Dedifferentiated amniotic fluid mesenchymal stem cell (primary cell): ENCODE results near the gene NR1D2.
"Not testable (repeated sequence)": the region's sequence is repeated elsewhere in the genome, so short reads cannot be mapped to it uniquely, and the experiment has no call there.

Source experiments
- DNase-seq: peaks from one replicate; pipeline ENCODE4 v3.0.0-alpha.2; 2016; ENCODE audit errors: extremely low spot score

The NR1D2 gene

DNA sequence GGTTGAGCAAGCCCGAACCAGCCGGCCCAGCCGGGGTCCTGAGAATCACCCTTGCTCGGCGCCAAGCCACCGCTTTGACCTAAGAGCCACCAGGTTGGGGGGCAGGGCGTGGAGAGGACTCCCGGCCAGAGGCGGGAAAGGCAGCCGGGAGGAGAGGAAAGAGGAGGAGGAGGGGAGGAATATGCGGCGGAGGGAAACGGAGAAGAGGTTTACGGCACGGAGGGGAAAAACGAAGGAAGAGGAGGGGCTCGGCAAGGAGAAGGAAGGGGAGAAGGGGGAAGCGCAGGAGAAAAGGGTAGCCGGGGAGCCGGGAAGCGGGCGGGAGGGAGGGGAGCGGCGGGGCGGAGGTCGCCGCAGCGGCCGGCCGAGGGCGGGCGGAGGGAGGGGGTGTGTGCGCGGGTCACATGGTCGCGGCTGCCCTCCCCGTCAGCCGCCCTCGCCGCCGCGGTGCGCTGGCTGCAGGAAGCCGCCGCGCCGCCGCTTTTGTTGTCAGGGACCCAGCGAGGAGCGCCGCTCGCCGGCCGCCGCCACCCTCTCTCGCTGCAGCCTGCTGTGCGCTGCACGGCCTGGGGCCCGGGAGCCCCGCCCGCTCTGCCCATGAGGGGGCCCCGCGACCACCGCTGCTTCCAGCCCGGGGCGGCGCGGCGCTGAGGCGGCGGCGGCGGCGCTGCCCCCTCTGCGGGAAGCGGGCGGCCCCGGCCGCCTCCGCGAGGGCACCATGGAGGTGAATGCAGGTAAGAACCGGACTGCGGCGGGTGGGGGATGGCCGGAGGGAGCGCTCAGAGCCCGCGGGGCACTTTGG is at the start of gene NR1D2:
NR1D2 (plus strand) TSS at position 426 of the 802 bp plus-strand sequence; CDS start at position 719, 293 bp downstream.
- DNase-seq, result peak; percentile 57

DNA sequence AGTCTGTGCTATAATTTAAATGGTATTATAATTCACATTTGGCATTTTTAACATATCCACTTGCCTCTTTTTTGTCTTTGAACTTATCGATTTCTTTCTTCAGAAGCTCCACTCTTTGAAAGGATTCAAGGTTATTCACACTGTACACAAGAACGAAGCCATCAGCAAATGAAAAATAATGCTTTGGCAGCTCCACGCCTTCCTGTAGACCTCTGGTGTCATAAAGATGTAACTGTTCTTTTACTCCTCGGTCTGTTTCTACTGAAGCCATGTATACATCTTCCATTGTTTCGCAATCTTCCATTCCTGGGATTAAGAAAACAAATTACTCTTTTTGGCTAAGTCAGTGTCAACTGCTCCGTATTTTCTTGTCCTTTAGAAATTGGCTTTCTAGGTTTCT is 44.3 kb upstream of the NR1D2 start:
- no peak for DNase-seq

DNA sequence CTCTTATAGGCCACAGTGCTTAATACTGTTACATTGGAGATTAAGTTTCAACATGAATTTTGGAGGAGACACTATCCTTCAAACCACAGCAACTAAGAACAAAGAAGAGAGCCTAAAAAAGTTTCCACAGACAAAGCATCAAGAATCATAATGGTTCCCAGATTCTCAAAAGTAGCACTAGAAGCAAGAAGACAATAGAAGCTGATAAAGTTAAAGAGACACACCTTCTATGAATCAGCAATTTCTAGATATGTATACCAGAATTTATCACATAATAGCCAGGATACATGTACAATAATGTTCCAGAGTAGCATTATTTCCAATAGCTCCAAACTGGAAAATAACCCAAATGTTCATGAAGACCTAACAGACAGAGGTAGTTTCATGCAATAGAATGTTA is 40.5 kb upstream of the NR1D2 start:
- DNase-seq, result no peak

DNA sequence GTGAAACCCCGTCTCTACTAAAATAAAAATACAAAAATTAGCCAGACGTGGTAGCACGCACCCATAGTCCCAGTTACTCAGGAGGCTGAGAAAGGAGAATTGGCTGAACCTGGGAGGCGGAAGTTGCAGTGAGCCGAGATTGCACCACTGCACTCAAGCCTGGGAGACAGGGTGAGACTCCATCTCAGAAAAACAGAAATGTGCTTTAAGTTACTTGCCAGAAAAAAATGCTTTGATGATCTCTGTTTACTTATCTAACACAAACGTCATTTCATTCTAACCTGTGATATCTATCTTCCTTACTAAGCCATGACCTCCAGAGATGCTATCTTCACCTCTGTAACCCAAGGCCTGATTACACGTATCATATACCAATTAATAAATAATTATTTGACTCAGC is 35.7 kb upstream of the NR1D2 start:
- DNase-seq, result no peak

DNA sequence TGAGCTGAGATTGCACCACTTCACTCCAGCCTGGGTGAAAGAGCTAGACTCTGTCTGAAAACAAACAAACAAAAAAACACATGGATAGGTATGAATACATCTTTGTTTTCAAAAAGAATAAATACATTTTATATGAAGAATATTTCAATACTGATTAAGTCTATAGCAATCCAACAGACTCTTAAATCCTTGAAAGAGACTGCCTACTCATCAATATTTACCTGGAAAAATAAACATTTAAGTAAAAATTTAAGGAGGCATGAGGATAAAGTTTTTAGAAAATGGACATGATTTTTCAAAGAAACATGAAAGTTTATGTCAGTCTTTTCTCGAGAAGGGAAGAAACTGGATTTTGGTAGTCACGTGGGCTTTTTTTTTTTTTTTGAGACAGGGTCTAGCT is 33.7 kb upstream of the NR1D2 start:
- no peak for DNase-seq

DNA sequence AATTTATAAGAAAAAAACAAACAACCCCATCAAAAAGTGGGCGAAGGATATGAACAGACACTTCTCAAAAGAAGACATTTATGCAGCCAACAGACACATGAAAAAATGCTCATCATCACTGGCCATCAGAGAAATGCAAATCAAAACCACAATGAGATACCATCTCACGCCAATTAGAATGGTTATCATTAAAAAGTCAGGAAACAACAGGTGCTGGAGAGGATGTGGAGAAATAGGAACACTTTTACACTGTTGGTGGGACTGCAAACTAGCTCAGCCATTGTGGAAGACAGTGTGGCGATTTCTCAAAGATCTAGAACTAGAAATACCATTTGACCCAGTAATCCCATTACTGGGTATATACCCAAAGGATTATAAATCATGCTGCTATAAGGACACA is 32.8 kb upstream of the NR1D2 start:
- DNase-seq, result not testable (repeated sequence)

DNA sequence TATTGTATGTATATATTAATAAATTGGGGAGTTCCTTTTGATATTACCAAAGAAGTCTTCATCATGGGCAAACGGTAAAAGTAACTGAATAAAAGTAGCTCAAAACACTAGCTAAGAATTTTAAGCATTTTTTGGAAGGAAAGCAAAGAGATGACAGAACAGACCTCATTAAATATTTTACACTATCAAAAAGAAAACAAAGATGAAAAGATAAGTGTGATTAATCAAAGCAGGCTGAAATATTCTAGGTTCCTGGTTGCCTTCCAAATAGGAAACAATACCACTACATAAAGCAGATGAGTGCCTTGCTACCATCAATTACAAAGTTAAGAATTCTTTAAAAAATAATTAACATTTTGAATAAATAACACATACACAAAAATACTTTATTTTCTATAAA is 31.9 kb upstream of the NR1D2 start:
- no peak for DNase-seq

DNA sequence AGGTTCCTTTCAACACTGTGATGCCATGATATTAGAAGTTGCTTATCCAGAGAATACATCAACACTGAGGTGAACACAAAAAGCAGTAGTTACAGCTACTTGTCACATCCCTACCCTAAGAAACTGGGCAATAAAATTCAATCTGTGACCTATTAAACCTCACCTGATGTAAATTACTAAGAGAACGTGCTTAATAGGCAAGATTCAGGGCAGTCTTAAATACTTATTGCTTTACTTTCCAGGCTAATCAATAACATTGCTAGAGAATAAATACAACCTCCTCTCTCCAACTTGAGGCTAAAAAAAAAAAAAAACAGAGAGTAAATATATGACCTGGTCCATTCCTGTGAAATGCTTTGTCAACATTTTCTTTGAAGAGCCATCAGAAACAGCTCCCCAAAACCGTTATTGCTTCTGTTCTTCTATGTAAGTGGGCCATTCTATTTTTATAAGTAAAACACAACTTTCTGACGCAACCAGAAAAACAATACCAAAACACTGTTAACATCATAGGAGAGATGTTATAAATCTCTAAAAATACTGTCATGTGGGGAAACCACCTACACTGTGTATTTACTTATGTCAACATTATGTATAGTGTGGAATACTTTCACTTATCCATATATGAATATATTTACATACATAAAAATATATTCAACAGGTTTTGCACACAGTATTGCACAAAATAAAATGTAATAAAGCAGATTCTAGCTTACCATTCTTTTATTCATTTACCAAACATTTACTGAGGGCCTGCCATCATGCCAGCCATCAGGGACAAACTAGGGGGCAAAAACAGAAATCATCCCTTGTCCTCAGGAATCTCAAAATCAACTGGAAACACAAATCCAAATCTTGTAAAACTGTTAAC is 31.0 kb upstream of the NR1D2 start:
- no peak for DNase-seq

DNA sequence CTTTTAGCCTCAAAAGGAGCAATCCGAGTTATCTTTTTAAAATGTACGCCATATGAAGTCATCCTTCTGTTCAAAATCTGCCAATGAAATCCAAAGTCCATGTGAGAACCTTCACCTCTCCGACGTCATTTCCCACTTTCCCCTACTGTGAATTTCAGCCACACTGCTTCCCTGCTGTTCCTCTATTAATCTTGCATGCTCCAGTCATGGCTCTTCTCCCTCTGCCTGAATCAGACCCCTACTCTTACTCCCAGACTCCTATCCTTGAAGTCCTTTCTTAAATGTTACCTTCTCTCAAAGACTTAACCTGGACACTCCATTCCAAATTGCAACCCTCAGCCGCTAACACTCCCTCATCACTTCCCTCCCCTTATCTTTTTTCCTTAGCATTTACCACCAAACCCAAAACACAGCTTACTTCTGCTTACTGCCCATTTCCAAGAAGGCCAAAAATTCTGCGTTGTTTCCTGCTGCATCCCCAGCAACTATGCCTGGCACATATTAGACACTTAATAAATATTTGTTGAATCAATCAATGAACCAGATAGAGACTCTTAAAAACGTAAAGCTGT is 29.5 kb upstream of the NR1D2 start:
- no peak for DNase-seq

DNA sequence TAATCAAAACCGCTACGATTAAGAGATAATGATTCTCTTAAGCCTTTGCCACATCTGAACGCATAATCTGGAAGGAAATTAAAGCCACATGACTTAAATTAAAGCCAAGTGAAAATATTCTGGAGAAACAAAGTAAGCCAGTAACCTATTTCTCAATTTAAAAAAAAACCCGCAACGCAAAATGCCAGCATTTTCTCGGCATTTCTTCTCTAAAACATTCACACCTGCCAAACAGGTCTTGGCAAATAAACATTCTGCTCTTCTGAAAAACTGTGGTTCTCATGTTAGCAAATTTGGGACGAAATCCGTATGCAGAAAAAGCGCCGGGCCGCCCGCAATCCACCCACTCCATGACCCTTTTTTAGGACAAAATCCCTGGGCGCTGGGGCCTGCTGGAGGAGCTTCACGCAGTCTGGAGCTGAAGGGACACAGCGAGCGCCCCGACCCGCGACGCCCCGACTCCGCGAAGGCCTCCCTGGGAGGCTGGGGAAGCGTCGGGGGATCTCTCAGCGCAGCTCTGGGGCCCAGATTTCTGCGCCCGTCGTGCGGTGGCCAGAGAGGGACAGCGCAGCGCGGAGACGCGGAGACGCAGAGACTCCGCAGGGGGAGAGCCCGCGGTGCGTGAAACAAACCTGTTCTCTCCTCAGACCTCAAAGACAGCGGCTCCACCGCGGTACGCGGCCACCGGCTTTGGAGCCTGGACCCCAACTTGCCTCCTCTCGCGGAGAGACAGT is 28.8 kb upstream of the NR1D2 start:
- no peak for DNase-seq

DNA sequence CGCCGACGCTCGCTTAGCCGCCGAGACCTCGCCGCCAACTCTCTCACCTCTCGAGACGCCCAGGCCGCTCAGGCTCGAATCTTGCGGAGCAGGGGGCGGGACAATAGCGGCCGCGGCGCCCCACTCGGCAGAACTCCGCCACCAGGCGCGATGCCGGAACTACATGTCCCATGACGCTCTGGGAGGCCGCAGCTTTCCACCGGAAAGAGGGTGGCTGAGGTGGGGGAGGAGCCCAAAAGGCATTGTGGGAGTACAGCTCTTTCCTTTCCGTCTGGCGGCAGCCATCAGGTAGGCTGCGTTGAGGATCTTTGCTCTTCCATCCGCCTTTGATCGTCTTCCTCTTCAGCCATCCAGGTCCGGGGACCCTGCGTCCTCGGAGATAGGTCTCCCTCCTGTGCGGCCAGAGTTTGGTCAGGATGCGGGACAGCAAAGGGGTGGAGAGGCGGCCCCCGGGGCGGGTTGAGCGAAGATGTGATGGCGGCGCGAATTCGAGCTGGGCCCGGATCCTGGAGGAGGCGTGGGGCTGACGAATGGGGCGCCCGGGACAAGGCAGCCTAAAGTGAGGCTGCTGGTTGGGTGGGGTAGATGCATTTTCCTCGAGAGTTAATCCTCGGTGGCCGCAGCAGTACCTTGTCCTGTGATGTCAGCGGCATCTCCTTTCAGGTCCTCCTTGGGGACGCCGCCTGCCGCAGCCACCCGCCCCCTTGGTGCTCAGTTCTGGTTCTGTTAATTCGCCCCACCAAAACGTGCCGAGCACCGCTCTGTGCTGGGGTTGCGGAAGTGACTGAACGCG is 28.0 kb upstream of the NR1D2 start, which contains the start of the genes NKIRAS1 and RPL15:
NKIRAS1 (minus strand) TSS at position 105 of the 793 bp plus-strand sequence. CDS start 6,086 bp downstream, outside the sequence.
RPL15 (plus strand) TSS at position 247 of the 793 bp plus-strand sequence. CDS start 728 bp downstream, outside the sequence.
- peak; percentile 97 for DNase-seq

DNA sequence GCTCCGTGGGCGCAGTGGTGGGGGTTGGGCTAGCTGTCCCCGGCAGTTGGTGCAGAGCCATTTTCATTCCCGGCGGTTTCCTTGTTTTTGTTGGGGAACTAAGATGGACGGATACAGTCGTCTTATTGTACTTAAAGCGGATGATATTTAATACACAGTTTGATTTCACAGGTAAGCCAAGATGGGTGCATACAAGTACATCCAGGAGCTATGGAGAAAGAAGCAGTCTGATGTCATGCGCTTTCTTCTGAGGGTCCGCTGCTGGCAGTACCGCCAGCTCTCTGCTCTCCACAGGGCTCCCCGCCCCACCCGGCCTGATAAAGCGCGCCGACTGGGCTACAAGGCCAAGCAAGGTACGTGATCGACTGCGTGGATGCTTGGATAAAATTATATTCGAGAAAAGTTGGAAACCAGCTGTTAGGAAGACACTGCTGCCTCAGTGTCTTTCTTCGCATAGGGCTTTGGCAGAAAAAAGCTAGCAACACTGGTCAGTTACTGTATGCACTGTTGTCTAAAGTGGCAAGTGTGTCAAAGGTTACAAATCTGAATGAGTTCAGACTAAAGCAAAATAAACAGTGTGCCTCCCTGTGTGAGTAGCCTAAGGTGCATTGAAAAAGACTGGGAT is 27.3 kb upstream of the NR1D2 start:
- not testable (repeated sequence) for DNase-seq

DNA sequence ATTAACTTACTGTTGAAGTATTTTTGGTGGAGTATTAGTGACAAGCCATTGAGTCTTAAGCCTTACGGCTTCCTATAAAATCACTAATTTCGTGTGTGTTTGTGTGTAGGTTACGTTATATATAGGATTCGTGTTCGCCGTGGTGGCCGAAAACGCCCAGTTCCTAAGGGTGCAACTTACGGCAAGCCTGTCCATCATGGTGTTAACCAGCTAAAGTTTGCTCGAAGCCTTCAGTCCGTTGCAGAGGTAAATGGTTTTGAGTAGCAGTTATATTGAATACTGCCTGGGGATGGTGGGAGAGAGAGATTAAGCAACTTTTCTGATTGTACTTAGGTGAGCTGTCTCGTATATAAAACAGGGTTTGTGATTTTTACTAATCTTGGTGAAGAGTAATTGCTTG is 26.8 kb upstream of the NR1D2 start:
- DNase-seq, result not testable (repeated sequence)

DNA sequence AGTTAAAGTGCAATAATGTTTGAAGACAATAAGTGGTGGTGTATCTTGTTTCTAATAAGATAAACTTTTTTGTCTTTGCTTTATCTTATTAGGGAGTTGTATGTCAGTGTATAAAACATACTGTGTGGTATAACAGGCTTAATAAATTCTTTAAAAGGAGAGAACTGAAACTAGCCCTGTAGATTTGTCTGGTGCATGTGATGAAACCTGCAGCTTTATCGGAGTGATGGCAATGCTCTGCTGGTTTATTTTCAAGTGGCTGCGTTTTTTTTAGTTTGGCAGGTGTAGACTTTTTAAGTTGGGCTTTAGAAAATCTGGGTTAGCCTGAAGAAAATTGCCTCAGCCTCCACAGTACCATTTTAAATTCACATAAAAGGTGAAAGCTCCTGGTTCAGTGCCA is 25.5 kb upstream of the NR1D2 start:
- DNase-seq, result no peak

DNA sequence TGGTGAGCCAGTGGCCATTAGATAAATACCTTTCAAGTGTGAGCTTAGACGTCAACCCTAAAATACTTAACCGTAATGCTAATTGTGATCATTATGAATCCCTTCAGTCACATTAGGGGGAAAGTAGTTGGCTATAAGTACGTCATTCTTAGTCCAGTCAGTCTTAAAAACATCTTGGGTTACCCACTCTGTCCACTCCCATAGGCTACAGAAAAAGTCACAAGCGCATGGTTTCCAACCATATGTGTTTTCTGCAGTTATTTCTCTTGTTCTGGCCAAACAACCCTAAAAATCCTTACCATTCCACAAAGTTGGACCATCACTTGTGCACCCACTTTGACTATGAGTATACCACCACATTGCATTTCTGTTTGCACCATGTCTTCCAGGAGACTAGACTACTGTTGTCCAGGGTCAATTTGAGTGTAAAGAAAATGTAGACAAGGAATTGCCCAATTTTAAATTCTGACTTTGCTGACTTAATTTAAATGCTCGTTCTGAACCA is 24.9 kb upstream of the NR1D2 start:
- DNase-seq, result no peak

DNA sequence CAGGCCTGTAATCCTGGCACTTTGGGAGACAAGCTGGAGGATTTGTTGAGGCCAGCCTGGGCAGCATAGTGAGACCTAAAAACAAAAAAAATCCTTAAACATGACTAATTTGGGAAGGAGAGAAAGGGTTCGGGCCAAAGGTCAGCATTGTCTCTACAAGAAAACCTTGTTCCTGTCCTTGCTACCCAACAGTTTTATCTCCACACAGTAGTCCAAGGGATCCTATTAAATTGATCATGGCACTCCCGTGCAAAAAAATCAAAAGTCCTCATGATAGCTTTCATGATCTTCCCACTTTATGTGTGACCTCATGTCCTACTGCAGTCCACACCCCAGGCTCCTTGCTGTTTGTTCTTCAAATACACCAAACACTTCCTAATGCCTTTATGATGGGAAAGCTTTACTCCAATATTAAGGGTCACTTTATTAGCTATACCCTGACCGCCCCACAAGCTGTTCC is 24.0 kb upstream of the NR1D2 start:
- no peak for DNase-seq

DNA sequence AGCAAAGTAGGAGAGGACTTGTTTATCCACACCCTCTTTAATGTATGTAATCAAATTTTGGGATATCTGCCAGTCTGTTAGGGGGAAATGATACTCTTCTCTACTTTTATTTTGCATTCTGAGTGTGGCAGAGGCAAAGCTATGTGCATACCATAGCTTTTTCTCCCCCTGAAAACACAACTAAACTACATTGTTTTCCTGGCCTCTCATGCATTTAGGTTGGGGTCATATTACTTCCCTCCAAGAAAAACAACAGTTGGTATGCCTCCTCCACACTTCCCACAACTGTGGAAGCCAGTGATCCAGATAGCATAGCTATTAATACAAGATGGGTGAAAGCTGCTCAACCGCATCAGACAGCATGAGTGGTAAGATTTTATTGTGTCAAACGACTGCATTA is 21.3 kb upstream of the NR1D2 start:
- DNase-seq, result peak; percentile 59

DNA sequence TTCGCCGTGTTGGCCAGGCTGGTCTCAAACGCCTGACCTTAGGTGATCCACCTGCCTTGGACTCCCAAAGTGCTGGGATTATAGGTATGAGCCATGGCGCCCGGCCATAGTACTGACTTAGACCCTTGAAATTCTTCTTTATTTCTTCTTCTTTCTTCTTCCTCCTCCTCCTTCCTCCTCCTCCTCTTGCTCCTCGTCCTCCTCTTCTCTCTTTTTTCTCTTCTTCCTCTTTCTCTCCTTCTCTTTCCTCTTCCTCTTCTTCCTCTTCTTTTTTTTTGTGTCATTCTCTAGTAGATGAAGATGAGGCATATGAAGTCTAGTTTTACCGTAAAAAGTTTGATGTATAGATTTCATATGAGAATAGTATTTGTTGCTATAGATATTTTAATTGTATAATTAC is 18.8 kb upstream of the NR1D2 start:
- DNase-seq, result no peak

DNA sequence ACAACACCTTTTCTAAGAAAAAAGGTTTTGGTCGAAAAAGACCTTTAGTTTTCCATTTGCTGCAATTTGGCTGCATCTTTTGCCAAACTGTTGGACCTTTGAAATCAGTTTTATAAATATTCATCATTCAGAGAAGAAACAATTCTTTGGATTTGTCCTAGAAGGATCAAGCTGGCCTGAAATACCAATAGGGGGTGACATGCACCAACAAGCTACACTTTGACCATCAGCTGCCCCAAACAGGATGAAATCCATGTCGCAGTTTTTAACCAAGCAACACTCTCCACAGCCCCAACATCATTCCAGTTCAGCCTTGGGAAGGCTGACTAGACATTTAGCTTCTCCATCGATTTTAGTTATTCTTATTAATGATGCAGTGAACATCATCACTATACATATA is 18.4 kb upstream of the NR1D2 start:
- DNase-seq, result no peak

DNA sequence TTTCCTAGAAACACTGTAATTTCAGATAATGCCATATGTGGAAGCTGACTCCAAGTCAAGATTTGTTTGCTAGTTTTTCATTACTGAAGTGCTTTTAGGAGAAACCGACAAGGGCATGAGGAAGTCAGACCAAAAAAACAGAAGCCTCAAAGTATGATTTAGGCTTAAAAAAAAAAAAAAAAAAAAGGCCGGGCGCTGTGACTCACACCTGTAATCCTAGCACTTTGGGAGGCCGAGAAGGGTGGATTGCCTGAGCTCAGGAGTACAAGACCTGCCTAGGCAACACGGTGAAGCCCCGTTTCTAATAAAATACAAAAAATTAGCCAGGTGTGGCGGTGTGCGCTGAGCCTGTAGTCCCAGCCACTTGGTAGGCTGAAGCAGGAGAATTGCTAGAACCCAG is 16.6 kb upstream of the NR1D2 start:
- DNase-seq, result no peak
